HepG2 (cell line): ENCODE results near the gene NKD1. TPM values are rescaled to one million over a fixed set of nuclear protein-coding genes. Genes with fewer than 3 reads are reported as not detected.

Source experiments
- CHD4 ChIP-seq: fragments of 200-600 bp; sonication (generic); IDR thresholded peaks from 2 replicates; pipeline ENCODE4 v1.7.0; 2017; ENCODE audit warnings: mild to moderate bottlenecking, low read length, borderline replicate concordance
- FOXA3 ChIP-seq: IDR thresholded peaks from 2 replicates; pipeline ENCODE4 v1.6.1; 2016; ENCODE audit warnings: missing genetic modification reagents, missing compliant biosample characterization
- GLI4 ChIP-seq: sonication (generic); formaldehyde crosslinking; IDR thresholded peaks from 2 replicates; pipeline ENCODE4 v1.5.1; 2020; ENCODE audit warnings: missing genetic modification reagents, mild to moderate bottlenecking, moderate library complexity, borderline replicate concordance
- HINFP ChIP-seq: sonication (generic); formaldehyde crosslinking; IDR thresholded peaks from 2 replicates; pipeline ENCODE4 v1.4.0; 2020; ENCODE audit warnings: low read depth, mild to moderate bottlenecking, missing genetic modification reagents
- NR2F6 ChIP-seq, 2 experiments: IDR thresholded peaks; 2 replicates each; pipeline ENCODE4 v1.6.1; 2016; ENCODE audit warnings: antibody characterized with exemption in 1 of 2, mild to moderate bottlenecking in 1 of 2
- POLR2AphosphoS5 ChIP-seq: IDR thresholded peaks from 2 replicates; pipeline ENCODE4 v1.6.1; 2012; ENCODE audit warnings: low read depth, low read length
- RARA ChIP-seq: IDR thresholded peaks from 2 replicates; pipeline ENCODE4 v1.6.1; 2016; ENCODE audit warnings: missing genetic modification reagents, missing compliant biosample characterization
- RXRA ChIP-seq: sonication (generic); formaldehyde crosslinking; IDR thresholded peaks from 2 replicates; pipeline ENCODE4 v1.5.1; 2020; ENCODE audit warnings: missing genetic modification reagents
- SMAD3 ChIP-seq: sonication (generic); formaldehyde crosslinking; IDR thresholded peaks from 2 replicates; pipeline ENCODE4 v1.4.0; 2020; ENCODE audit warnings: missing genetic modification reagents
- SOX6 ChIP-seq, 2 experiments: fragments of 450-650 bp in 1 of 2; sonication (generic) in 1 of 2; formaldehyde crosslinking in 1 of 2; IDR thresholded peaks; 2 replicates each; pipeline versions ENCODE4 v1.4.0 to v1.6.1; 2017 to 2020; ENCODE audit warnings: antibody characterized with exemption in 1 of 2, mild to moderate bottlenecking in 1 of 2, missing genetic modification reagents in 1 of 2
- ZBTB3 ChIP-seq: sonication (generic); formaldehyde crosslinking; IDR thresholded peaks from 2 replicates; pipeline ENCODE4 v1.4.0; 2020; ENCODE audit warnings: low read depth, mild to moderate bottlenecking, moderate library complexity, missing genetic modification reagents, borderline replicate concordance
- ZNF207 ChIP-seq: fragments of 450-650 bp; IDR thresholded peaks from 2 replicates; pipeline ENCODE4 v1.6.1; 2016; ENCODE audit warnings: antibody characterized with exemption, borderline replicate concordance
- ZNF24 ChIP-seq: fragments of 450-650 bp; IDR thresholded peaks from 2 replicates; pipeline ENCODE4 v1.6.1; 2017; ENCODE audit warnings: antibody characterized with exemption, mild to moderate bottlenecking
- ZNF326 ChIP-seq: sonication (generic); formaldehyde crosslinking; IDR thresholded peaks from 2 replicates; pipeline ENCODE4 v1.4.0; 2020; ENCODE audit warnings: missing genetic modification reagents, borderline replicate concordance
- ZNF562 ChIP-seq: sonication (generic); formaldehyde crosslinking; IDR thresholded peaks from 2 replicates; pipeline ENCODE4 v1.8.0; 2022; ENCODE audit warnings: missing genetic modification reagents, borderline replicate concordance
- ZNF678 ChIP-seq: sonication (generic); formaldehyde crosslinking; IDR thresholded peaks from 2 replicates; pipeline ENCODE4 v1.4.0; 2020; ENCODE audit warnings: mild to moderate bottlenecking, missing genetic modification reagents
- ZNF687 ChIP-seq: sonication (generic); formaldehyde crosslinking; IDR thresholded peaks from 2 replicates; pipeline ENCODE4 v1.5.1; 2020; ENCODE audit warnings: mild to moderate bottlenecking, missing genetic modification reagents, moderate library complexity
- ZNF746 ChIP-seq: sonication (generic); formaldehyde crosslinking; IDR thresholded peaks from 2 replicates; pipeline ENCODE4 v1.8.0; 2022; ENCODE audit warnings: mild to moderate bottlenecking, missing genetic modification reagents
- ZNF790 ChIP-seq: sonication (generic); formaldehyde crosslinking; IDR thresholded peaks from 2 replicates; pipeline ENCODE4 v1.8.0; 2022; ENCODE audit warnings: missing genetic modification reagents, mild to moderate bottlenecking, borderline replicate concordance
- ZSCAN25 ChIP-seq: sonication (generic); formaldehyde crosslinking; IDR thresholded peaks from 2 replicates; pipeline ENCODE4 v1.8.0; 2022; ENCODE audit warnings: mild to moderate bottlenecking, missing genetic modification reagents
- polyA plus RNA-seq, 8 experiments: library from polyadenylated mRNA; depleted of rRNA in 3 of 8; stranded (reverse) in 7 of 8; unstranded in 1 of 8; fragments of >200 nt; fragmentation: Illumina TruSeq in 4 of 8; extraction: Trizol in 4 of 8; gene quantifications; 2 replicates each; pipeline versions ENCODE4 v1.2.1 to v1.2.3, GENCODE V29; 2011 to 2016; ENCODE audit warnings: low read depth in 4 of 8, missing spikeins in 1 of 8, mixed read lengths in 1 of 8; ENCODE audit not compliant: insufficient read depth in 1 of 8
- total RNA-seq, 5 experiments: library from RNA; depleted of rRNA; stranded (reverse); fragments of >200 nt; fragmentation: Illumina TruSeq; extraction: Trizol; gene quantifications; 2 replicates each; pipeline ENCODE4 v1.2.3, GENCODE V29; 2016; ENCODE audit warnings: low read depth in 1 of 5
- TF ChIP-seq, protein P1 (sequence below): IDR thresholded peaks from 2 replicates; pipeline ENCODE4 v1.6.1; 2016; ENCODE audit warnings: missing compliant biosample characterization, missing genetic modification reagents, borderline replicate concordance
- TF ChIP-seq, protein P2 (sequence below): sonication (generic); formaldehyde crosslinking; IDR thresholded peaks from 2 replicates; pipeline ENCODE4 v1.9.0; 2022; ENCODE audit warnings: low read depth, missing genetic modification reagents

Gene NKD1
- total and polyA plus RNA-seq, 2 of the 13 experiments (the other 11 are each of a cell fraction or from before 2014, with no cell fraction given) = 70.4 to 121 TPM

DNA sequence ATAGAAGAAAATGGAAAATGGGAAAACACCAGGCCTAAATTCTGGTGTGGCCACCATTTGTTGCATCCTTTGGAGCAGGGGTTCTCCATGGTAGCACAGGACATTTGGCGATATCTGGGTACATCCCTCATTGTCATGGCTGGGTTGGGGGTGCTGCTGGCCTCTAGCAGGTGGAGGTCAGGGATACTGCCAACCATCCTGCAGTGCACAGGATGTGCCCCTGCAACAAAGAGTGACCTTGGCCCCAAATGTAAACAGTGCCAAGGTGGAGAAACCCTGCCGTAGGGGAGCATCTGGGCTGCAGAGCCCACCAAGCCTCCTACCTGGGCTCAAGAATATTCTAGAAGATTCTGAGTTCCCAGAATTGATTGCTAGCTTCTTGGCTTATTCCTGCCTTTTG, 27.5 kb downstream of the NKD1 start (continued):
- TF ChIP-seq ZNF562 (CRISPR knock-in tag) (no peak), NR2F6 (IDR thresholded peaks at IDR 0.05) (peak; percentile 51; the same call in 1 of the 2 replicates), NR2F6 (CRISPR knock-in tag; IDR thresholded peaks at IDR 0.05) (no peak), HINFP (CRISPR knock-in tag) (no peak), SMAD3 (CRISPR knock-in tag) (no peak), SOX6 (IDR thresholded peaks at IDR 0.05) (no peak), SOX6 (CRISPR knock-in tag; IDR thresholded peaks at IDR 0.05) (peak; percentile 34; the same call in 1 of the 2 replicates), ZNF790 (CRISPR knock-in tag) (no peak), CHD4 (no peak), RXRA (CRISPR knock-in tag) (no peak), ZNF746 (CRISPR knock-in tag) (no peak), ZNF326 (CRISPR knock-in tag) (no peak), ZBTB3 (CRISPR knock-in tag) (no peak), ZNF687 (CRISPR knock-in tag) (peak; percentile 55), GLI4 (no peak), ZNF207 (no peak), ZSCAN25 (CRISPR knock-in tag) (no peak), POLR2AphosphoS5 (peak; percentile 9), FOXA3 (CRISPR knock-in tag) (peak; percentile 40; the same call in 1 of the 2 replicates), ZNF678 (CRISPR knock-in tag) (no peak), RARA (0 out of 2 replicates have a peak, but pooled peaks have one; percentile 23), ZNF24 (no peak)
- TF ChIP-seq, protein P1, sequence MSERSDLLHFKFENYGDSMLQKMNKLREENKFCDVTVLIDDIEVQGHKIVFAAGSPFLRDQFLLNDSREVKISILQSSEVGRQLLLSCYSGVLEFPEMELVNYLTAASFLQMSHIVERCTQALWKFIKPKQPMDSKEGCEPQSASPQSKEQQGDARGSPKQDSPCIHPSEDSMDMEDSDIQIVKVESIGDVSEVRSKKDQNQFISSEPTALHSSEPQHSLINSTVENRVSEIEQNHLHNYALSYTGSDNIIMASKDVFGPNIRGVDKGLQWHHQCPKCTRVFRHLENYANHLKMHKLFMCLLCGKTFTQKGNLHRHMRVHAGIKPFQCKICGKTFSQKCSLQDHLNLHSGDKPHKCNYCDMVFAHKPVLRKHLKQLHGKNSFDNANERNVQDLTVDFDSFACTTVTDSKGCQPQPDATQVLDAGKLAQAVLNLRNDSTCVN (CRISPR knock-in tag) = no peak
- TF ChIP-seq, protein P2, sequence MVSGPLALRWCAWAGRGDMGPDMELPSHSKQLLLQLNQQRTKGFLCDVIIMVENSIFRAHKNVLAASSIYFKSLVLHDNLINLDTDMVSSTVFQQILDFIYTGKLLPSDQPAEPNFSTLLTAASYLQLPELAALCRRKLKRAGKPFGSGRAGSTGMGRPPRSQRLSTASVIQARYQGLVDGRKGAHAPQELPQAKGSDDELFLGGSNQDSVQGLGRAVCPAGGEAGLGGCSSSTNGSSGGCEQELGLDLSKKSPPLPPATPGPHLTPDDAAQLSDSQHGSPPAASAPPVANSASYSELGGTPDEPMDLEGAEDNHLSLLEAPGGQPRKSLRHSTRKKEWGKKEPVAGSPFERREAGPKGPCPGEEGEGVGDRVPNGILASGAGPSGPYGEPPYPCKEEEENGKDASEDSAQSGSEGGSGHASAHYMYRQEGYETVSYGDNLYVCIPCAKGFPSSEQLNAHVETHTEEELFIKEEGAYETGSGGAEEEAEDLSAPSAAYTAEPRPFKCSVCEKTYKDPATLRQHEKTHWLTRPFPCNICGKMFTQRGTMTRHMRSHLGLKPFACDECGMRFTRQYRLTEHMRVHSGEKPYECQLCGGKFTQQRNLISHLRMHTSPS (CRISPR knock-in tag) = peak; percentile 76
